ENCODE data around the gene ADAMTS7.
"Not testable (repeated sequence)": the region's sequence is repeated elsewhere in the genome, so short reads cannot be mapped to it uniquely, and the experiment has no call there.

Gene ADAMTS7

DNA sequence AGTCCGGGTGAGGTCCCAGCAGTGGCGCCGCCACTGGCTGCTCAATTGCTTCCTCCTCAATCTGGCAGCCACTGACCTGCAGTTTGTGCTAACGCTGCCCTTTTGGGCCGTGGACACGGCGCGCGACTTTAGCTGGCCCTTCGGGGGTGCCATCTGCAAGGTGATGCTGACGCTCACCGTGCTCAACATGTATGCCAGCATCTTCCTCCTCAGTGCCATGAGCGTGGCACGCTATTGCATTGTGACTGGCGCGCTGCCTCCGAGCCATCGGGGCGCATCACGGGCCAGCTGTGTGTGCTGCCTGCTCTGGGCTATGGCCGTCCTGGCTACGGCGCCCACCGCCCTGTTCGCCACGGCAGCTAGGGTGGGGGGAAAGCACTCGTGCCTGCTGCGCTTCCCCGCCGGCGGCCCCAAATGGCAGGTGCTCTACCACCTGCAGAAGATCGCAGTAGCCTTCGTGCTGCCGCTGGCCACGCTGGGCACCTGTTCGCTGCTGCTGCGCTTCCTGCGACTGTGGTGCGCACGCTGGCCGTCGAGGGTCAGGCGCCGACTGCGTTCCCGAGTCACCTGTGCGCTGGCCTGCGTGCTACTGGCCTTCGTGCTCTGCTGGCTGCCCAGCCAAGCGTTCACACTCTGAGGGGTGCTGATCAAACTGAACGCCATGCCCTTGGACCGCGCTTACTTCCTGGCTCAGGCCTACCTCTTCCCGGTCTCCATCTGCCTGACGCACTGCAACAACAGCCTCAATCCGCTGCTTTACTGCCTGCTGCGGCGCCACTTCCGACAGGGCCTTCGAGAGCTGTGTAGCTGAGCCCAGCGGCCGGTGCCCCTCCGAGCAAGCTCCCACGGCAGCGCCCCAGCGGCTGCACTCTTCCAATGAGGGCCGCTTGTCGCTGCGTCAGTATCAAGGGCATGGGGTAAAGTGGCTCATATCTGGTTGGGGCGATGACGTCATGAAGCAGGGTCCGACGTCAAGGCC lies 20.3 kb upstream of the ADAMTS7 start:
- no peak for DNase-seq
- intact Hi-C loops (cut with DNase I): no loop called here

DNA sequence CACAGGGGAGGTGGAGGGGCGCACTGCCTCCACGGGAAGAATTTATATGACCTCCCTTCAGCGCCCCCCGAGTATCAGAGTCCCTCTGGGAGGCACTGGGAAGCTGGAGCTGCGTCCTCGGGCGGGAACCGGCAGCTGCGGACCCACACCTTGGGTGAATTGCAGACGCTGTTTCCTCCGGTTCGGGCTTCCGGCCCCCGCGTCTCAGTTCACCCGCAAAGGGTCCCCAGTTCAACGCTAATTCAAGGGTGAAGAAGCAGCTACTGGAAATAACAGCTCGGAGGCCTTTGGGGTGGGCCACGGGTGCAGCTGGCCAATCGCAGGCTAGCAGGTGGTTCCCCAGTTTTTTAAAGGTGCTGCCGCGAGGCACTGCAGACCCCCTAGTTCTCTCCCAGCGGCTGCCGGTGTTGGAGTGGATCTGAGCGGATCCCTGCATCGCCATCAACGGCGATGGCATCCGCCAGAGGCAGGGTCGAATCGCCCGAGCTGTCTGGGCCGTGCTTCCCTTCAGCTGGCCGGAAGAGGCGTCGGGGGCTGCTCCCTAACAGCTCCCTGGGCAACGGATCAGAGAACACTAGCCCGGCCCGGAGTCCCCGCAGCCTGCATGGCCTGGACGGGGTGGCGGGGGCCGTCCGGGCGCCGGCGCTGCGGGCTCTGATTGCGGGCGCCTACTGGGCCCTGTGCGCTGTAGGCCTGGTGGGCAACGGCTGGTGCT lies 19.4 kb upstream of the ADAMTS7 start:
- no peak for DNase-seq
- intact Hi-C loops (cut with DNase I): no loop called here

DNA sequence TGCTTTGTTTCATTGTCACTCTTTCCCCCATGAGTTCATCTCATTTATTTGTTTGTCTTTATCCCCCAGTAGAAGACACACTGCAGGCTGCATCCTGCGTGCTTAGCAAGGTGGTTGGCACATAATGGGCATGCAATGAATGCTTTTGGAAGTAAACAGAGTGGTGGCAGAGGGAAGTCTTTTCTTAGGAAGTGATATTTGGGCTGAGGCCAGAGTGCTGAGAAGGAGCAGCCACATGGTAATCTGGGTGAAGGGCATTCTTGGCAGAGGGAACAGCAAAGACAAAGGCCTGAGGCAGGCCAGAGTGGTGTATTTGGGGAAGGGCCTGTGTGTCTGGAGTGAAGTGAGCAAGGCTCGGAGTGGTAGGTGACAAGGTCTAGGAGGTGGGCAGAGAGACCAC lies 17.7 kb upstream of the ADAMTS7 start:
- peak in 13 of 42 donors; percentile 10 to 51 (median 22) for DNase-seq
- intact Hi-C loops (cut with DNase I): no loop called here

DNA sequence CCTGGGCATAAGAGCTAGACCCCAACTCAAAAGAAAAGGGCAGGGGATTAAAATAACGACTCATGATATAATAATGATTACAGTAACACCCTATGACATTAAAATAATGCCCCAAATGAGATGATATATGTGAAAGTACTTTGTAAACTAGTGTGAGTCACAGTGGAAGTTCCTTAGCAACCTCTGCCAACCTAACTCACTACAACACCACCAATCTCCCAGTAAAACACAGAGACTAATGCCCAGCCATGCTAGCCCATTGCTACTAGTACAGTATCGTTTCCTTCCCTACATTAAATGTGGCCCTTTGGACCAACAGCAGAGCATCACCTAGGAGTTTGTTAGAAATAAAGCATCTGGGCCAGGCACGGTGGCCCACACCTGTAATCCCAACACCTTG lies 11.2 kb upstream of the ADAMTS7 start:
- intact Hi-C loops (cut with DNase I): no loop called here
- DNase-seq: no peak

DNA sequence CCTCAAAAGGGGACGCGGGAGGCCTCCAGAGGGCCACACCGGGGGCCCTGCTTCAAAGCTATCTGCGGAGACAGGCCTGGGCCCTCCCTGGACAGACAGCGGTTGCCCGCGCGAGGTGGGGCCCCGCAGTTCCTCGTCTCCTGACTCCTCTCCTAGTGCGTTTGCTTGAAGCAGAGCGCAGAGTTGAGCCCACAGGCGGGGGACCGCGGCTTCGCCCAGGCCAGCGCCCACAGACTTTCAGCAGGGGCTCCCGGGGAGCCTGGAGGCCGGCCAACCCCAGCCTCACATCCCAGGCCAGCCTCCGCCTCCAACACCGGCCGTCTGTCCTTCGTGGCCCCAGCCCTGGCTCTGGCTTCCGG lies 540 bp upstream of the ADAMTS7 start:
- intact Hi-C loops (cut with DNase I): no loop called here
- peak in 5 of 42 donors; percentile 5 to 32 (median 15) for DNase-seq

DNA sequence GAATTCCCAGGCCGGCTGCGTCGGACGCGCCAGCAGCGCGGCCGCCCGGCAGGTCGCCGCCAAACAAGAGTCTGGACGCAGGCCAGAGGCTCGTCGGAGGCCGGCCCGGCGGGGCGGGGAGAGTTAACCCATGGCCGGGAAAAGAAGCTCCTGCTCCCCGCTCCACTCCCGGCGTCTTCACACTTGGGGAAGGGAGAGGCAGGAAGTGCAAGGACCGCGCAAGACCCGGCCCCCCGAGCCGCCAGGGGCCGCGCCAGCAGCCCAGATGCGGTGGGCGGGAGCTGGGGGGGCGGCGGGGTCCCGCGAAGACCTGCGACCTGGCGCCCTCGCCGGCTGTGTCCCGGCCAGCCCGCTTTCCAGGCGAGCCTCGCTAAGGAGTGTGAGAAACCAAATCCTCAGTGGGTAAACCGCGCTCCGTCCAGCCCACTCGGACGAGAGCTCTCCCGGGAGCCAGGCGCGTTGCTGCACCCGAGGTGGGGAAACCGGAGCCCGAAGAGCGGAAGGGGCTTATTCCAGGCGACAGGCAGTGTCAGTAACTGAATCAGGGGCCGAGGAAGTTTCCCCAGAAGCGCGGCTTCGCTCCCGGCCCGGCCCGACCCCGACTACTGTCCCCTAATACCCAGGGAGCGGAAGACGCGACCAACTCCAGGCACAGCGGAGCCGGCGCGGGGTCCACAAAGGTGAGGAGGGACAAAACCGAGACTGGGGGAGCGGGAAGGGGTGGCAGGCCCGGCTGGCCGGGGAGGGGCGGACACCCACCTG lies 721 bp downstream of the ADAMTS7 start:
- peak in 16 of 42 donors; percentile 3 to 47 (median 18) for DNase-seq
- intact Hi-C loops (cut with DNase I): no loop called here

DNA sequence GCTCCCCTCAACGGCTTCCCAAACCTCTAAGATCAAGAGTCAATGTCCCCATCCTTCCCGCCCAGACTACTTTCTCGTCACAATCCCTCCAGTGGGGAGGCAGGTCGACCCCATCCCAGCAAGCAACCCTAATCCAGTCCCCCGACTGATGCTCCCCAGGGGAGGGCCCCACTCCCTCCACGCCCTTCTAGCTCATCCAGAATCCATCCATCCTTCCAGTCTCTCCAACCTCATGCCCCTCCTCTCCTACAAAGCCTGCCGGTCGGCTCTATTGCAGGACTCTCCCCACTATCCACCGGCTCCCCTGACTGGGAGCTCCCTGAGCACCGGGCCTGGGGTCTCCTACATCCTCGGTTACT lies 1.3 kb downstream of the ADAMTS7 start:
- no peak for DNase-seq
- intact Hi-C loops (cut with DNase I): no loop called here

DNA sequence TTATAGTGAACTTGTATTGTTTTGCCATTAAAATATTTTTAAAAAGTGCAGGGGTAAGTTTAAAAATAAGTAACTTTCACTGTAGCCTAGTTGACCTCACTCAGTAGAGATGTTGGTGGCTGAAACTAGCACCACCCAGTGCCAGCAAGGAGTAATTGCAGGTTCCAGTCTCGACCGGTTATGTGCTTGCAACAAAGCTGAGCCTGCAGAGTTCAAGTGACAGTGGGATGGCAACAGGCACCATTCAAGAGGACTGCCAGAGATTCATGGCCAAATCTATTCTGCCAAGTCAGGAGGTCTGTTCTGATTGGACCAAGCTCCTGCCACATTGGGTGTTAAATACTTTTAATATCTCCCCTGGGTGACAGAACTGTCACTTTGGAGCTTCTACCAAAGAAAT lies 2.7 kb downstream of the ADAMTS7 start:
- DNase-seq: no peak
- intact Hi-C loops (cut with DNase I): no loop called here

DNA sequence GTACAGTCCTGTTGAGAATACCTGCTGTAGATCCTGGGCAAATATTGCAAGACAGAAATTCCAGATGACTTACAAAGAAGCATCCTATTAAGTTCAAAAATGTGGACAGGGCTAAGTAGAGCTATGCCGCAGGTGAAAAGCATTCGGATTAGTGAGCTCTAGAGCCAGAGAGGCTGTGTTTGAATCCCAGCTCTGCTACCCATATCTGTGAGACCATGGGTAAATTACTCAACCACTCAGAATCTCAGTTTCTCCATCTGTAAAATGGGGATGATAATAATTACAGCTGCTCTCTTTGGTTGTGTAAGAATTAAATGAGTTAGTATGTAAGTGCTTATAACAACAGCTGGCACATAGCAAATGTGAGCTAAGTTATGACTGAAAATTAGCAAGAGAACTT lies 3.9 kb downstream of the ADAMTS7 start:
- intact Hi-C loops (cut with DNase I): no loop called here
- no peak for DNase-seq

DNA sequence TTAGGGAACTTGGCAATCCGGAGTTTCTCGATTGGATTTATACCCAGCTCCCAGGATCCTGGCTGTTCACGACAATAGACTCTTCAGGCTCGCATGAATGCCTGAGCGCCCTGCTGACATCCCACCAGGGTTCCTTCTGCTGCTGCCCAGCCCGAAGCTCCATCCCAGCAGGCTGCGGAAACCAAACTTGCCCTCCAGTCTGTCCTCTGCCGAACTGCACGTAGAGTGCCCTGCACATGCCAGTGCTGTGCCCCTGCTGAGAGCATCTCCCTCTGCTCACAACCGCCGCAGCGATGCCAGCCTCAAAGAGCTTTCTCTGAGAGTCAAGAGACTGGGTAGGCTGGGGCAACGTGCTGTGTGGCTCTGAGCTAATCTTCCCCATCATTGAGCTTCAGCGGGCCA lies 6.9 kb downstream of the ADAMTS7 start:
- intact Hi-C loops (cut with DNase I): no loop called here
- peak in 27 of 42 donors; percentile 4 to 46 (median 23) for DNase-seq

DNA sequence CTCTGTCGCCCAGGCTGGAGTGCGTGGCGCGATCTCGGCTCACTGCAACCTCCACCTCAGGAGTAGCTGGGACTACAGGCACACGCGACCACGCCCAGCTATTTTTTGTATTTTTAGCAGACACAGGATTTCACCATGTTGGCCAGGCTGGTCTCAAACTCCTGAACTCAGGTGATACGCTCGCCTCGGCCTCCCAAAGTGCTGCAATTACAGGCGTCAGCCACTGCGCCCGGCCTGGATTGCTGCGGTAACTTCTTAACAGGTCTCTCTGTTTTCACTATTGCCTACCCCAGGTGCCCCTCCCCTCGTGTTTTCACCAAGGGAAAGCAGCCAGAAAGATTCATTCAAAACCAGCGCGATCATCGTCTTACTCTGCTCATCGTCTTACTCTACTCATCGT lies 10.5 kb downstream of the ADAMTS7 start:
- DNase-seq: no peak
- intact Hi-C loops (cut with DNase I): no loop called here

DNA sequence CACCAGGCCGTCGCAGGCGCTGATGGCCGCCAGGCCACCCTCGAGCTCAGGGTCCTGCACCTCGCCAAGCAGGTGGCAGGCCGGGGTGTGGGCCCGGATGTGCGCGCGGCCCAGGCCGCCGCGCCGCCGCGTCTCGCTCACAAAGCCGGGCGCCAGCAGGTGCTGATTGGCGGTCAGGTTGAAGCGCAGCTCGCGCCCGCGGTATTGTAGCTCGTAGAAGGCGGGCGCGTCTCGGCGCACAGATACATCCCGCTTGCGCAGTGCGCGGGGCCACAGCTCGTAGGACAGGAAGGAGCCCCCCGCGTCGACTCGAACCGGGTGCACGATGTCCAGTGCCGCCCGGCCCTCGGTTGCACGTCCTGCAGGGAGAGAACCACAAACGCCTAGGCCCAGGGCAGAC lies 11.1 kb downstream of the ADAMTS7 start:
- no peak for DNase-seq
- intact Hi-C loops (cut with DNase I): no loop called here

DNA sequence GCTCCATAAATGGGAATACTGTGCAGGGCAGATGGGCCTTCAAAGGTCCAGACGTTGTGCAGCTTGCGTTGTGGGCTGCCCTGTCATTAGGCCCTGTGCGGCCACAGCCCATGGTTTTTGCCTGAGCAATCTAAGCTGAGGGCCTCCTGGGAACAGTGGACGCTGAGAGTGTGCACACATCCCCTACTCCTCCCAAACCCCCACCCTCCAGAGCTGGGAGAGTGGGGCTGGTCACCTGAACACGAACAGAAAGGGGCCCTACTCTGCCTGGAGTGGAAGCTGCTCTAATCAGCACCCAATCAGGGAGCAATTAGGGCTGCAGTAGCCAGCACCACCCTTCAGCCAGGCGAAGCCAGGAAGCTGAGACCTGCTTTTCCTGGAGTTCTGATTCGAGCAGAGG lies 12.2 kb downstream of the ADAMTS7 start:
- intact Hi-C loops (cut with DNase I); DNase-seq: not testable (repeated sequence)

DNA sequence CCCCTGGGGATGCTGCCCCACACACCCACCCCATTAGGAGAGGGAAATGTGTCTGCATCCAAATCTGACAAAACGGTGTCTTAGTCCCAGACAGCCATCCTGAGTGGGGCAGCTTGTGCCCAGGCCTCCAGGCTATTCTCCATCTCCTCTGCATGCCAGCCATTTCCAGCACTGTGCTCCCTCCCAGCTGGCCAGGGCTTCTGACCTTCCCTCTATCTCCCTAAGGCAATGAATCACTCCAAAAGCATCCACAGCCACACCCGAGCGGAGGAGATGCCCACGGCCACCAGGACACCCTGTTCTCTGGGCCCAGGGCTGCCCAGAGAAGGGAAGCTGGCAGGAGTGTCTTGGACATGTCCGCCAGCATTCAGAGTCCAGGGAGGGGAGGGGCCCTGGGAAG lies 12.9 kb downstream of the ADAMTS7 start:
- DNase-seq; intact Hi-C loops (cut with DNase I): not testable (repeated sequence)

DNA sequence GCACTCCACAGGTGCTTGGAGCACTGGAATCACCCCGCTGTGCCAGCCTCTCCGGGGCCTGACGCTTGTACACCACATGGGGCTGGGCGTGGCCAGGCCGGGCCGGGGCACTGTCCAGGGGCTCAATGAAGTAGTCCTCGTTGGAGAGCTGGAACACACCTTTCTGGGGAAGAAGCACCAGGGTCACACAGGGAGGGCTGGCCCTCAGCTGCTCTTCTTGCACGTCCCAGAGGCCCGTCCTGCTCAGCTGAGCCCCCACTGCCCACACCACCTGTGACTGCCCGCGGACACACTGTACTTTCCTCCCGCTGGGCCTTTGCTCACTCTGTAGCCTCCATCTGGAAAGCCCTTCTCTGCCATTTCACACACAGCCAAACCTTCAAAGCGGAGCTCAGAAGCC lies 13.3 kb downstream of the ADAMTS7 start:
- DNase-seq: no peak
- intact Hi-C loops (cut with DNase I): no loop called here

DNA sequence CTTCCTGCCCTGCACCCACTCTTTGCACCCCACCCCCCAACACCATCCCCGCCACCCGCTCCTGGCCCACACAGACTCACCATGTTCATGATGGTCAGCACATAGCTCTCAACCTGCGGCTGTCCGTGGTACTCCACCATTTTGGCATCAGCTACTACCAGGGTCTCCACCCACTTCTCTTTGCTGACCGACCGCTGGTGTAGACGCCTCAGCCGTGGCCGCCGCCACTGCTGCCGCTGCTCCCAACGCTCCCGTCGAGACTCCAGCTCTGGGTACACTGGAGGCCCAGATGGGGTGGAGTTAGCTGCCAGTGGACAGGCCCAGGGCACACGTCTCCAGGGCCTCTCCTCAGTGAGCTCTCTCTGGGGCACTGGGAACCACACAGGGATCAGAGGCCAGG lies 14.8 kb downstream of the ADAMTS7 start:
- intact Hi-C loops (cut with DNase I): no loop called here
- no peak for DNase-seq

DNA sequence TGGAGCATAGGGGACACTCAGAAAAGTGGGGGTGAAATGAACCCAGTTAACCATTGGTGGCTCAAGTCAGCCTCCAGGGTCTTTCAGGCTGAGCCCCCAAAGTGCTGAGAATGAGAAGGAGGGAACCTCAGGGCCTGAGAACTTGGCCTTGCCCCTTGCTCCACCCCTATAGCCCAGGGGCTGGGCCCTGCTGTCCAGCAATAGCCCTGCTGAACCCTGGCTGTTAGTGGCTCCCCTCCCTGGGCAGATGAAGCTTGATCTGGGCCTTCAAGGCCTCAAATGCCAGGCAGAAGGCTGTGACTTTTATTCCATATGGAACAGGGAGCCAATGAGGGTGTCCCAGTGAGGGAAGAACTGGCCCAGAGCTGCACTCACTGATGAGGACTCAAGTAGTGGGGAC lies 16.2 kb downstream of the ADAMTS7 start:
- intact Hi-C loops (cut with DNase I): no loop called here
- no peak for DNase-seq

DNA sequence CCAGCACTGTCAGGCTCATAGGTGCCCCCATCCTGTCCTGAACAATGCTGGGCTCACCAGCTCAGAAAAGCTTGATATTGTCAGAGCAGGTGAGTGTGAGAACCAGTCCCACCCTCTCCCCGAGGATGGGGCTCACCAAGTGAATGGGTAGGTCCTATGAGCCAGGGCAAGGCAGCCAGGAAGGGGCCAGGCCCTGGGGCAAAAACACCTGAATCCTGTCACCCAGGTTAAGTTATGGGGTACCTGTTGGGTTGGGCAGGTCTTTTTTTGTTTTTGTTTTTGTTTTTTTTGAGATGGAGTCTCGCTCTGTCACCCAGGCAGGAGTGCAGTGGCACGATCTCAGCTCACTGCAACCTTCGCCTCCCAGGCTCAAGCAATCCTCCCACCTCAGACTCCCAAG lies 16.8 kb downstream of the ADAMTS7 start:
- intact Hi-C loops (cut with DNase I); DNase-seq: not testable (repeated sequence)

DNA sequence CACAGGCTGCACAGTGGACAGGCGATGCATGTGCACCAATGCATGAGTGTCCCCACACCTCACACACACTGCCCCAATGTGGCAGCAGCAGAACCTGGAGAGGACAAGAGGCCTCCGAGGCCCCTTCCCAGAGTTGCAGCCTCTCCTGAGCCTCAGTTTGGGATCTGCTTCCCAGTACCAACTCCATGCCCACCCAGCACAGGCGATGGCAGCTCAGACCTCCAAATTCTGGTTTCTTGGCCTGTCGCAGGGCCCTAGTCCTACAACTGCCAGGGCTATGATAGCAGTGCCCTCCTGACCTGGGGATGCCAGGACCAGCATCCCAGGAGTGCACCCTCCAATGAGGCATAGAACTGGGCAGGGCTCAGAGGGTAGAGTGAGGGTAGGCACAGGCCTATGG lies 19.9 kb downstream of the ADAMTS7 start:
- DNase-seq: no peak
- intact Hi-C loops (cut with DNase I): no loop called here

DNA sequence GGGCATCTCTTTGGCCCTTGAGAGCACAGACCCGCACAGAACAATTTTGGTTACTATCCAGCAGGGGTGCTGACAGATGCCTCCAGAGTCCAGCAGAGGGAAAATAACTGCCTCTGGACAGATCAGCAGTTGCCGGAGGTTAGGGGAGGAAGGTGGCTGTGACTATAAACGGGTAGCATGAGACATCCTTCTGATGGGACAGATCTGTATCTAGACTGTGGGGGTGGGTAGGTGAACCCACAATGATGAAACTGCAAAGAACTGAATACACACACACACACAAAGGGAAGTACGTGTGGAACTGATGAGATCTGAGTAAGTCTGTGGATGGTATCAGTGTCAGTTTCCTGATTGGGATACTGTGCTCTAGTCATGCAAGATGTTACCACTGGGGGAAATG lies 21.2 kb downstream of the ADAMTS7 start:
- intact Hi-C loops (cut with DNase I): no loop called here
- no peak for DNase-seq
